GM18909 (cell line): ENCODE measurements around the gene PNKP.

Experiments
- ATAC-seq: cut with Tn5 transposase; IDR thresholded peaks from one replicate; pipeline ENCODE4 v1.9.1; 2021; ENCODE audit warnings: mild to moderate bottlenecking; ENCODE audit not compliant: unreplicated experiment, poor library complexity

The PNKP gene

GRCh38 chr19:49847731-49848696 lies 19.4 kb downstream of the PNKP start:
- ATAC-seq = no peak

DNA sequence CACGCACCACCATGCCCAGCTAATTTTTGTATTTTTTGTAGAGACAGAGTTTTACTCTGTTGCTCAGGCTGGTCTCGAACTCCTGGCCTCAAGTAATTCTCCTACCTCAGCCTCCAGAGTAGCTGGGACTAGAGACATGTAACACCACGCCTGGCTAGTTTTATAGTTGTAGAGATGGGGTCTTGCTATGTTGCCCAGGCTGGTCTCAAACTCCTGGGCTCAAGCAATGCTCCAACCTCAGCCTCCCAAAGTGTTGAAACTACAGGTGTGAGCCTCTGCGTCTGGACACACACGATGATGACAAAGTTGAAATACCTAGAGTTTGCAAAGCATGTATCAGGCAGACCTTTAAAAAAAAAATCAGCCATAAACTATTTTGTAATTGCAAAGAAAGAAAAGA lies 21.0 kb downstream of the PNKP start:
- no peak for ATAC-seq

DNA sequence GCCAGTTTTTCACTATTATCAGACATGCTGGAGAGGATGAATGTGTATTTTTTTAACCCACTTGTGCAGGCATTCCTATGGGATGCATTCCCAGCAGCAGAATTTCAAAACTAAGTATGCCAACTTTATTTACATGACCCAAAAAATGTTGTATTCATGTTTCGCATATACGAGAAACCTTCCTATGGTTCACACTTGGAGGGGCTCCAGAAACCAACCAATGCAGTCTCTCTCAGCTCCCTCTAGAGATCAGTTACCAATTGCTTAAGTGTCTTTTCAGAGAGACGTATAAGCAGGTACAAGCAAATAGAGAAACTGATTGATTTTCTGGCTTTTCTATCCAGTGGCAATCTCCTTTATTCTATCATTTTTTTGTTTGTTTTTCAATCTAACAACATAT lies 22.0 kb downstream of the PNKP start:
- ATAC-seq = no peak

GRCh38 chr19:49844138-49845095 lies 23.0 kb downstream of the PNKP start:
- ATAC-seq = no peak

DNA sequence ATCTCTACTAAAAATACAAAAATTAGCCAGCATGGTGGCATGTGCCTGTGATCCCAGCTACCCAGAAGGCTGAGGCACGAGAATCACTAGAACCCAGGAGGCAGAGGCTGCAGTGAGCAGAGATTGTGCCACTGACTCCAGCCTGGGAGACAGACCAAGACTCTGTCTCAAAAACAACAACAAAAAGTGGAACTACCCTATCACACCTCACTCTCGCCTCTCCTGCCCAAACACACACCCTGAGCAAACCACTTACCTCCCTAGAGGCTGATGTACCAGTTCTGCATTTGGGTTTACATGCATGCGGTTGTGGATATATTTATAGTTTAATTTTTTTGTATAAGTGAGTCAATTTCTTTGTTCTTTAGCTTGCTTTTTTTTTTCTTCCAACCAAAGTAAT lies 24.1 kb downstream of the PNKP start:
- no peak for ATAC-seq

DNA sequence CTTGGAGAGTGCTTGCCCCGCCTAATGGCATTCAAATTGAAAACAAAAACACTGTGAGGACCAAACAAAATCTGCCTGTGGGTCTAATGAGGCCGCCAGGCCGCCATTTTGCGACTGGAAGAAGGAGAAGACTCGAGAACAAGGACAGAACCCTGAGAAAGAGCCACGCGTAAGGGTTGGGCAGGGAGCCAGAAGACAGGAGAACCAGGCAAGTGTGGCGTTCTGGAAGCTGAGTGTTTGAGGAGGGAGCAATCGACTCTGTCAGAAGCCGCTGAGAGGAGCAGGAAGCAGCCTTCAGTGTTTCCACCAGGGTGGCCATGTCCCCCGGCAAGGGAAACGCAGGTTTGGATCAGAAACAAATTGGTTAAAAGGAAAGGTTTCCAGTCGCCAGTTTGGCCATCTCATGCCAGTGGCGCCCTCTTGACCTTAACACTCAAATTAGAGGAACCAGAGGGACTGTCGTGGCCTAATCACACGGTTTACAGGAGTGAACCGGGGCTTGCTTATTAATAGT lies 26.6 kb downstream of the PNKP start:
- ATAC-seq = no peak

DNA sequence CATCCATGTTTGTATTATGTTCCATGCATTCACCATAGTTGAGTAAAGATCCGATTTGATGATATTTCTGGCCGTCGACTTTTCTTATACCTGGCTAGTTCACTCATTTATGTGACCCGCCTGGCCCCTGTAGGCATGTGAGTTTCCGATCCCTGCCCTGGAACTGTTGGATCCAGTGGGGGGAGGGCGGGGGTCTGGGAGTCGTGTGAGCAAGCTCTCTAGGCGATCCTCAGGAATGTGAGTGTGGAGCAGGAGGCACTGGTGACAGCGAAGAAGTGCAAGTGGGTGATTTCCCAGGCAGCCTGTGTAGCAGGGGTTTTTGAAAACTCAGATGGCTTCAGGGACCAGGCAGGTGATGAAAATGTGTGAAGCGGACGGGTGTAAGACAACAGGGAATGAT lies 27.1 kb downstream of the PNKP start:
- no peak for ATAC-seq

GRCh38 chr19:49839713-49840112 lies 27.7 kb downstream of the PNKP start:
- ATAC-seq = no peak

DNA sequence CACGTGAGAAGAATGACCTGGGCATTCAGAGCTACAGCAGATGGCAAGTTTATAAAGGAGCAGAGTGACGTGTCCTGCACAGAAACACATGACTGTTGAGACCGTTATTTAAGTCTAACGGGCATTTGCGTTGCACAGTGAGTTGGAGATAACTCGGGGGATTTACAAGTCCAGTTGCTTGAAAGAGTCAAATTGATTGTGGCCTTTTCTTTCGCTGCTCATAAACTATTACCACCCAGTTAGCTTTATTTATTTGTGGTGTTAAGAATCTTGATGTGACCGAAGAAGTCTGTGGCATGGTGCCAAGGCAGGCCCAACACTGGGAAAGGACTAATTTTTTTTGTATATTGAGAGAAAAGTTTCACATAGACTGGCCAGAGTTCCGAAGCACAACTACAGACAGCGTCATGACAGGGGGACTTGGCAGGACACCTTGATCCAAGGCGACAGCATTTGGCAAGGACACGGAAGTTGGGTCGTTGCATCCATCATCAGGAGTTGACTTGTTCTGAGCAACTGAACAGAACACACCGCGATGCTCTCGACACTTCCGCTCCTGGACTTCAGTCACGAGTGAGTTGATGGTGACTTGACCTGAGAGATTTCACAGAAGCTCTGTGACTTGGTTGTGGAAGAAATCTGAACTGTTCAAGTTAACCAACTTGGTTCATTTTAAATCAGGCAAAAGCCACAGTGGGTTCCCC lies 28.3 kb downstream of the PNKP start:
- no peak for ATAC-seq

DNA sequence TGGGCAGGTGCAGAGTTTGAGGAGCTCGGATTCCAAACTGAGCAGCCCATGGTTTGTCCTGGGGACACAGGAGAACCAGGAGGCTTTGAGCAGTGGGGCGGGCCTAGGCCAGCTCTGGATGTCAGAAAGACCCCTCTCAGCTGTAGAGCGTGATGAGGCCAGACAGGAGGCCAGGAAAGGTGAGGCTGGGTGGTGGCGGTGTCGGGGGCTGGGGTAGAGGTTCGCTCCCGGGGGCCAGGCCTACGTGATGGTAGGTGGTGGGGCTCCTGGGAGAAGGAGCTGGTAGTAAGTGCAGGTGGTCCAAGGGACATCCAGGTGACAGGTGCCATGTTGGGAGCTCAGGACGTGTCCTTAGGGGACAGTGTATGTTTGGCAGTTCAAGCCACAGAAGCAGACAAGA lies 30.0 kb downstream of the PNKP start:
- no peak for ATAC-seq

- no peak for ATAC-seq
Measured at GRCh38 chr19:49837009-49837310, 30.4 kb downstream of the PNKP start.

GRCh38 chr19:49836176-49837008 lies 31.0 kb downstream of the PNKP start:
- no peak for ATAC-seq

GRCh38 chr19:49835562-49835961 lies 31.8 kb downstream of the PNKP start:
- ATAC-seq = no peak

DNA sequence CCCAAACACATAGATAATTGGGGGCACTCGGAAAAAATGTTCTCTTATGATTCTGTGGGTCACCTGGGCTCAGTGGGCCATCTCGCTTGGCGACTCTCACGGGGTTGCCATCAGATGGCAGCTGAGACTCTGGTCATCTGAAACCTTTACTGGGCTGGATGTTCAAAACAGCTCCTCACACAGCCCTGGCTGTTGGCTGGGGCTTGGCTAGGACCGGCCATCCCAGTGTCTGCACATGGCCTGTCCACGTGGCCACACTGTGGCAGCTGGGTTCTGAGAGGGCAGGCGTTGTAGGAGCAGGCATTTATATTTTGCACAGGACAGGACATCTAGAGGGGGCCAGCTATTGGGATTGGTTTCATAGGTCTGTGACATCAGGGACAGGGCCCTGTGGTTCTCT lies 33.8 kb downstream of the PNKP start:
- ATAC-seq = no peak

GRCh38 chr19:49832556-49832955 lies 34.8 kb downstream of the PNKP start:
- ATAC-seq = no peak

DNA sequence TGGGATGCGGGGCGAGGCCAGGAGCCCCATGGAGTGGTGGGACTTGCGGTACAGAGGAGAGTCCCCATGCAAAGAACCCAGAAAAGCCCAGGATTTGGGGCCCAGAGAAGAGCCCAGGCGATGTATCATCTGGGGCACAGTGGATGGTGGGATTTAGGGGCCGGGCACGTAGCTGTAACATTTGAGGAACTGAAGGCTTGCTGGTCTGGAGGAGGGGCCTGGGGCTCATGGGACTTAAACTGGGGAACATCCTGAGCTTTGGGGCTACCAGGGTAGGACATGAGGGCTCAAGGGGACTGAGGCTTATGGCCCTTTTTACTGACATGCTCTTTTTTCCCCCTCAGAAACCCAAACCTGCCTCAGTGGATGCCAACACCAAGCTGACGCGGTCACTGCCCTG lies 35.8 kb downstream of the PNKP start:
- ATAC-seq = no peak

- no peak for ATAC-seq
Measured at GRCh38 chr19:49830766-49831165, 36.6 kb downstream of the PNKP start.

DNA sequence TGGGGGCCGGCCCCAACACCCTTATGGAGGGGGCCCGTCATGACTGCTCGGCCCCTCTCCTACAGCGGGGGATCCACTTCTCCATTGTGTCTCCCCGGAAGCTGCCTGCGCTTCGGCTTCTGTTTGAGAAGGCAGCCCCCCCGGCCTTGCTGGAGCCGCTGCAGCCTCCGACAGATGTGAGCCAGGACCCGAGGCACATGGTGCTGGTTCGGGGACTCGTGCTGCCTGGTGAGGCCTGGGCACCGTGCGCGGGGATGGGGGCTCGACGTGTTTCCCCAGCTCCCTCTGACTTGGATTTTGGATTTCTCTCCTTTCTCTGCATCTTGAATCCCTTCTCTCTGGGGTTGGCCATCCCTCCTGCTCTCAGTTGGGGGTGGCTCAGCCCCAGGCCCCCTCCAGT lies 37.7 kb downstream of the PNKP start:
- ATAC-seq = no peak

- no peak for ATAC-seq
Measured at GRCh38 chr19:49829200-49829599, 38.2 kb downstream of the PNKP start.

GRCh38 chr19:49827034-49827433 lies 40.3 kb downstream of the PNKP start:
- ATAC-seq = no peak
